Right cardiac atrium (tissue), 5 donors: Measurements from ENCODE around the gene PNCK. TPM values are rescaled to one million over a fixed set of nuclear protein-coding genes. Genes with fewer than 3 reads are reported as not detected.
"Not testable (repeated sequence)": the region's sequence is repeated elsewhere in the genome, so short reads cannot be mapped to it uniquely, and the experiment has no call there.

Experiments used
- ATAC-seq, 2 donors: fragments of 200-7000 bp; cut with Tn5 transposase; one replicate each; pipeline versions ENCODE4 v1.8.0 to v1.9.1; 2020; ENCODE audit warnings: moderate library complexity in 2 of 2, mild to moderate bottlenecking in 1 of 2
- DNase-seq, 3 donors: peaks; one replicate each; pipeline ENCODE4 v3.0.0-alpha.2; 2020
- H3K27ac ChIP-seq: one replicate; pipeline ENCODE4 v1.5.1; 2013; ENCODE audit warnings: mild to moderate bottlenecking, low read length, control low read depth, moderate library complexity
- H3K27me3 ChIP-seq: one replicate; pipeline ENCODE4 v1.6.1; 2013; ENCODE audit not compliant: control insufficient read depth, insufficient read depth
- H3K4me1 ChIP-seq: one replicate; pipeline ENCODE4 v1.6.1; 2013; ENCODE audit warnings: low read length; ENCODE audit not compliant: control insufficient read depth, insufficient read depth
- H3K4me3 ChIP-seq: one replicate; pipeline ENCODE4 v1.5.1; 2013; ENCODE audit warnings: low read length, control low read depth
- H3K9me3 ChIP-seq: one replicate; pipeline ENCODE4 v1.6.1; 2013; ENCODE audit warnings: low read length; ENCODE audit not compliant: control insufficient read depth
- WGBS: extraction: QIAGEN DNeasy Blood & Tissue Kit; methylation state at CpG from one replicate; pipeline ENCODE4 v1.1.7; 2013; 5-methylcytosine and 5-hydroxymethylcytosine counted together
- intact Hi-C, 4 donors: fragments of 100-400 bp; cut with DNase I; formaldehyde crosslinking; loops; one replicate each; pipeline versions ENCODE4 v1.11.0 to v1.14.0; 2022 to 2023
- polyA plus RNA-seq: library from polyadenylated mRNA; stranded (reverse); fragments of 200-250 nt; gene quantifications from one replicate; pipeline ENCODE4 v1.2.3, GENCODE V29; 2013
- total RNA-seq, 4 donors: library from RNA; stranded (reverse); fragmentation: NEBNext Ultra II Directional; extraction: Animal tissue kit (Norgen Biotek cat#: 25700); gene quantifications; one replicate each; pipeline ENCODE4 v1.2.1, GENCODE V29; 2021
- donor health status: healthy with polysubstance abuse.
- donor health status: DM: no; HTN: yes; CAD: no.
- donor health status: DM: no; HTN: no; CAD: no.
- donor health status: DM: no; HTN: yes; CAD: no; lungs with severe emphysema.
- donor health status: DM: yes; HTN: yes; CAD: no.

Gene PNCK
- total and polyA plus RNA-seq, 5 donors: 7.8 to 12.4 (median 10.0) TPM

- Histone ChIP-seq H3K27ac (peak overlapping the region; percentile 80), H3K27me3 (no peaks in the 10 kb centered on the region), H3K9me3 (no peaks in the 10 kb centered on the region), H3K4me1 (no peaks in the 10 kb centered on the region), H3K4me3 (no peak overlapping the region)
- 81% methylated on average over 14 of the region's 16 CpGs for WGBS
- ATAC-seq (no peak), DNase-seq (peak in 1 of 3 donors; percentile 26)
- intact Hi-C loops: no loop called here
These were observed 24.6 kb upstream of the PNCK start for GRCh38 chrX:153697924-153698865.

- H3K9me3 ChIP-seq, H3K4me1 ChIP-seq, ATAC-seq, H3K27ac ChIP-seq, intact Hi-C loops, H3K4me3 ChIP-seq, H3K27me3 ChIP-seq: not testable (repeated sequence)
- peak in 1 of 3 donors; percentile 43 for DNase-seq
- whole genome bisulfite sequencing: 77% methylated on average over 16 of the region's 16 CpGs
These were observed 23.5 kb upstream of the PNCK start for GRCh38 chrX:153696986-153697722.

GRCh38 chrX:153696538-153696937 lies 22.9 kb upstream of the PNCK start:
- peak in 1 of 3 donors; percentile 52 for DNase-seq
- H3K9me3 ChIP-seq, ATAC-seq, H3K27ac ChIP-seq, H3K4me3 ChIP-seq, H3K27me3 ChIP-seq, H3K4me1 ChIP-seq, intact Hi-C loops: not testable (repeated sequence)
- 75% methylated on average over 10 of the region's 10 CpGs for WGBS

- intact Hi-C loops: no loop called here
- no peak overlapping the region for H3K4me3 ChIP-seq
- no peaks in the 10 kb centered on the region for H3K9me3 ChIP-seq
- H3K4me1 ChIP-seq: no peaks in the 10 kb centered on the region
- 90% methylated on average over 15 of the region's 15 CpGs for WGBS
- H3K27me3 ChIP-seq: no peaks in the 10 kb centered on the region
- DNase-seq (peak in 1 of 3 donors; percentile 36), ATAC-seq (no peak)
- H3K27ac ChIP-seq: no peak overlapping the region
These were observed 22.5 kb upstream of the PNCK start for GRCh38 chrX:153696100-153696499.

GRCh38 chrX:153694687-153695270 lies 21.2 kb upstream of the PNCK start:
- H3K27me3 ChIP-seq: no peaks in the 10 kb centered on the region
- H3K4me3 ChIP-seq: no peak overlapping the region
- no peaks in the 10 kb centered on the region for H3K9me3 ChIP-seq
- no peaks in the 10 kb centered on the region for H3K4me1 ChIP-seq
- H3K27ac ChIP-seq: no peak overlapping the region
- ATAC-seq (no peak), DNase-seq (peak in 1 of 3 donors; percentile 44)
- WGBS: 80% methylated on average over 23 of the region's 23 CpGs
- intact Hi-C loops: no loop called here

GRCh38 chrX:153694256-153694655 lies 20.6 kb upstream of the PNCK start:
- DNase-seq: peak in 1 of 3 donors; percentile 25
- H3K27ac ChIP-seq, H3K9me3 ChIP-seq, H3K4me1 ChIP-seq, ATAC-seq, H3K4me3 ChIP-seq, H3K27me3 ChIP-seq, intact Hi-C loops: not testable (repeated sequence)
- 87% methylated on average over 16 of the region's 16 CpGs for WGBS

GRCh38 chrX:153693216-153694086 lies 19.8 kb upstream of the PNCK start:
- no peaks in the 10 kb centered on the region for H3K4me1 ChIP-seq
- H3K27me3 ChIP-seq: no peaks in the 10 kb centered on the region
- no peak for ATAC-seq
- no peak overlapping the region for H3K27ac ChIP-seq
- no peak overlapping the region for H3K4me3 ChIP-seq
- 83% methylated on average over 31 of the region's 31 CpGs for WGBS
- intact Hi-C loops: no loop called here
- no peaks in the 10 kb centered on the region for H3K9me3 ChIP-seq
- peak in 1 of 3 donors; percentile 44 for DNase-seq

- H3K4me1 ChIP-seq: no peaks in the 10 kb centered on the region
- H3K9me3 ChIP-seq: no peaks in the 10 kb centered on the region
- no peak overlapping the region for H3K4me3 ChIP-seq
- DNase-seq (peak in 1 of 3 donors; percentile 55), ATAC-seq (no peak)
- no peak overlapping the region for H3K27ac ChIP-seq
- no peaks in the 10 kb centered on the region for H3K27me3 ChIP-seq
- 71% methylated on average over 24 of the region's 24 CpGs for WGBS
- intact Hi-C loops: no loop called here
These were observed 19.1 kb upstream of the PNCK start for GRCh38 chrX:153692611-153693156.

GRCh38 chrX:153692003-153692402 lies 18.4 kb upstream of the PNCK start:
- ATAC-seq (no peak), DNase-seq (peak in 1 of 3 donors; percentile 28)
- H3K4me1 ChIP-seq: no peaks in the 10 kb centered on the region
- H3K4me3 ChIP-seq: no peak overlapping the region
- no peaks in the 10 kb centered on the region for H3K27me3 ChIP-seq
- no peak overlapping the region for H3K27ac ChIP-seq
- 74% methylated on average over 4 of the region's 4 CpGs for WGBS
- no peaks in the 10 kb centered on the region for H3K9me3 ChIP-seq
- intact Hi-C loops: no loop called here
